ENCODE data around the gene PTPRN2.

Gene PTPRN2

DNA sequence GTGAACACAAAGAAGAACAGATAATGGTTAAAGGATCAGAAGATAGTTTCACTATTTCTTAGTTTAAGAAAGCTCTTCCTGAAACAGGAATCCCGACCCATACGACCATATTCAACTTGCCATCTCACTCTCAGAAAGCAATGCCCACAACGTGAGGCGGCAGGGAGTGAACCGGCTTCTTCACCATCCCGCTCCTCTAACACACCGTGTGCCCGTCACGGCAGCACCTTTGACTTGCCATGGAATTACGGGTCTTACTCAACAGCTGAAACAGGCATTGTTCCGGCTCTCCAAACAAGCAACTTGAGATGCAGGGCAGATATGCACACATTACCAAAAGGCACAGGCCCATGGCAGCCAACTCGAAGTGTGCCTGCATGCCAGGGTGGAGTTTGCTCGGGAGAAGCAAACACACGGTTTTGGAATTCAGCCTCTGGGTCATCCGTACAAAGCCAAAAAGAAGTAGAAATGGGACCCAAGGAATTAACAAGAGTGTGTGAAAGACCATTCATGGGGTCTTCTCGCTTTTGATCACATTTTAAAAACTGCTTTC is 957.2 kb downstream of the PTPRN2 start:
- peak; percentile 64 for DNase-seq (ENCODE audit: low read depth)
- no peak for TF ChIP-seq CTCF (IDR thresholded peaks at IDR 0.05; ENCODE audit: control insufficient read depth, extremely low read depth, insufficient read depth)
- H3K4me3 ChIP-seq (ENCODE audit: low read depth, low read length) = no peak overlapping the region

DNA sequence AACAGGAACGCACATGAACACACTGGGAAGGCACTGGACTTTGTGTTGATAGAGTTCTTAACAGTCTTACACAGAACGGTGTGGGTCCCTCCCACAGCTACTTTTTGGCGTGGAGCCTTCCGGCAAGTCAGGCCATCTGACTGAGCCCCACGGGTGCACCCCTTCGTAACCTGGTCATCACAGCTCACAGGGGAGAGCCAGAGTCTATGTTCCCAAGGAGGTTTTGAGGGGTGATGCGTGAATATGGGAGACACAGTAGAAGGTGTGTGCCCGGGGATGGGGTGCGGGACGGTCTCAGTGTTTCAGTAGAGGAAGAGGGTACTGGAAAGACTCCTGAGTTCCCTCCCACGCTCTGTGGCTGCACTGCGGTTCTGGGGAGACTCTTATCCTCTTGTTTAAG is 959.2 kb downstream of the PTPRN2 start:
- no peak for TF ChIP-seq CTCF (IDR thresholded peaks at IDR 0.05; ENCODE audit: control insufficient read depth, extremely low read depth, insufficient read depth)
- no peak overlapping the region for H3K4me3 ChIP-seq (ENCODE audit: low read depth, low read length)
- no peak for DNase-seq (ENCODE audit: low read depth)

- no peak for DNase-seq (ENCODE audit: low read depth)
- no peak for TF ChIP-seq CTCF (IDR thresholded peaks at IDR 0.05; ENCODE audit: control insufficient read depth, extremely low read depth, insufficient read depth)
- H3K4me3 ChIP-seq (ENCODE audit: low read depth, low read length) = no peak overlapping the region
Measured at GRCh38 chr7:157627646-157628045, 960.0 kb downstream of the PTPRN2 start.

DNA sequence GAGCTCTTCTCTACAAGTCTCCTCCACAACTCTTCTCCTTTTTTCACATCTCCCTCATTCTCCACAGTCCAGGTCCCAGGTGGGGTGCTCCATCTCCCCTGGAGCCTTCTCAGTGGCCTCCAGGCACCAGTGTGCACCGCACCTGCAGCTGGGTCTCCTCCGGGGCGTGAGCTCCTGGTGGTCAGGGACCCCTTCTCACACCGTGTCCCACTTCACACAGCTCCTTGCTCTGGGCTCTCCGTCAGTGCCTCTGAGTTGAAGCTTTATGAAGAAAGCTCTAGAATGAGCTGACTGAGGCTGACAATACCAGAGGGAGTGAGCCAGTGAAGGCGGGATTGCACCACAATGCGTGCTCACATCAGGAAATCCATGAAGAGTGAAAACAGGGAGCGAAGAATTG is 960.6 kb downstream of the PTPRN2 start:
- TF ChIP-seq CTCF (IDR thresholded peaks at IDR 0.05; ENCODE audit: control insufficient read depth, extremely low read depth, insufficient read depth) = no peak
- H3K4me3 ChIP-seq (ENCODE audit: low read depth, low read length) = no peak overlapping the region
- no peak for DNase-seq (ENCODE audit: low read depth)

DNA sequence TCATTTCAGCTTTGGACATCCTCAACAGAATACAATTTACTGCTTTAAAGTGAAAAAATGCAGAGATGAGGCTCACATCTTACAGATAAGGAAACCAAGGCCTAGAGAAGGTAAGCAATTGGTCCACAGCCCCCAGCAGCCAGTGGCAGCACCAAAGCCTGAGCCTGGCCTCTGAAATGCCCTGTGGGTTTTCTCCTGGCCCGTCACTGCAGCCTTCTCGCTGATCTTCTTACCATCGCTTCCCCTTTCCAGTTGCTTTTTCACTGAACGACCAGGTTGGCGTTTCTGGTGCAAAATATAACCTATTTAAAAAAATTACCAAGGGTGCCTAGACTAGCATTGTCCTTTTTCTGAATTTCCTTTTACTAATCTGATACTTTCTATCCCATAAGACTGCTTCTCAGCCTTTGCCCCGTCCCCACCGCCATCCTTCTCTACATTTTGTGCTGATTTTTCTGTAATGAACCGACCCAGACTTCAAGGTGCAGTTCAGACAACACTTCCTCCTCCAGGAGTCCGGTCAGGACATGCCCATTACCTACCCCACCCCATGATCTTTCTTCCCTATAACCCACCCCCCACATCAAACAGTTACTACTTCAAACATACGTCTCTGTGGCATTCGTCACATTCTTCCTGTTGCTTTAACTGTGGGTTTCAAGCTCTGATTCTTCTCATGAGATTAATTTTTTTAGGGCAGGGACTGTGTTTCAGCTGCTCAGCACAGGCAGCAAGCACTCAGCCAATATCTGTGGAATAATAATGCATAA is 961.5 kb downstream of the PTPRN2 start:
- no peak for DNase-seq (ENCODE audit: low read depth)
- no peak for TF ChIP-seq CTCF (IDR thresholded peaks at IDR 0.05; ENCODE audit: control insufficient read depth, extremely low read depth, insufficient read depth)
- no peak overlapping the region for H3K4me3 ChIP-seq (ENCODE audit: low read depth, low read length)

DNA sequence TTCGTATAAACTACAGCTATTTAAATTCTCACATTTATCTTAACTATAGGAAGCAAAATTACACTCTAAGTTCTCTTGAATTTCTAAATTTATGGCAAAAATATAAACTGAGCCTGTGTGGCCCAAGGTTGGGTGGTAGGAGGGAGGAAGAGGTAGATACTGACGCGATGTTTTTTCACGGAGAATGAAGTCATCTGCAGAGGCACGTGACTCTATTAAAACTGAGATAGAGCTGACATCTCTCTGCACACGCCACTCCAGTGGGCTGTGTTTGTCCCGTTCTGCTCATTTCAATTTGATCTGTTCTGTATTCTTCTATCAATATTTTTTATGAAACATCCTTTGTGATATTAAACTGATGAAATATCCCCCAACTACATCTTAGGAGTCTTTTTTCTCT is 964.1 kb downstream of the PTPRN2 start:
- no peak for DNase-seq (ENCODE audit: low read depth)
- H3K4me3 ChIP-seq (ENCODE audit: low read depth, low read length) = no peak overlapping the region
- TF ChIP-seq CTCF (IDR thresholded peaks at IDR 0.05; ENCODE audit: control insufficient read depth, extremely low read depth, insufficient read depth) = no peak

Data from LNCaP clone FGC (cell line).